ENCODE data around the gene TTF2.
A peak's percentile ranks its signal among the peaks of the same experiment; 100 is the strongest.

GRCh38 chr1:117121589-117122329 lies 61.6 kb downstream of the TTF2 start, which contains the start of gene TRIM45:
- peak; percentile 63 to 88 (median 77) for TF ChIP-seq CTCF (IDR thresholded peaks at IDR 0.05)
- peak in 1 of 2 donors; percentile 78 for TF ChIP-seq EP300 (IDR thresholded peaks at IDR 0.05)
- peak; percentile 41 to 60 for TF ChIP-seq POLR2A (IDR thresholded peaks at IDR 0.05)
